CD4-positive, CD25-positive, alpha-beta regulatory T cell (primary cell): Measurements from ENCODE around the gene SLC28A1. TPM values are rescaled to one million over a fixed set of nuclear protein-coding genes. Genes with fewer than 3 reads are reported as not detected.

Experiments used
- ATAC-seq, 2 donors: fragments of 150-1000 bp; cut with Tn5 transposase; one replicate each; pipeline ENCODE4 v1.10.0; 2021; ENCODE audit warnings: low read depth in 2 of 2, moderate number of reproducible peaks in 2 of 2, moderate library complexity in 1 of 2
- DNase-seq, 3 donors: peaks; one replicate each; pipeline versions ENCODE4 v3.0.0 to v3.0.0-alpha.2; 2012 to 2022; ENCODE audit warnings: mixed read lengths in 1 of 3
- H3K27ac ChIP-seq: one replicate; pipeline ENCODE4 v1.7.0; 2013; ENCODE audit warnings: mild to moderate bottlenecking, low read length; ENCODE audit not compliant: insufficient read depth, poor library complexity, severe bottlenecking
- H3K27me3 ChIP-seq: one replicate; pipeline ENCODE4 v1.7.0; 2013; ENCODE audit warnings: low read length; ENCODE audit not compliant: control insufficient read depth, insufficient read depth
- H3K36me3 ChIP-seq: one replicate; pipeline ENCODE4 v1.7.0; 2013; ENCODE audit warnings: mild to moderate bottlenecking, low read length, moderate library complexity; ENCODE audit not compliant: control insufficient read depth, insufficient read depth
- H3K4me1 ChIP-seq: 2 replicates; pipeline ENCODE4 v1.7.0; 2013; ENCODE audit warnings: mild to moderate bottlenecking, low read length; ENCODE audit not compliant: insufficient read depth, control insufficient read depth, poor library complexity, severe bottlenecking
- H3K4me3 ChIP-seq: one replicate; pipeline ENCODE4 v1.7.0; 2013; ENCODE audit warnings: low read depth, mild to moderate bottlenecking, low read length, moderate library complexity
- H3K9me3 ChIP-seq, 2 experiments: 1 replicate in 1 of 2; 2 replicates in 1 of 2; pipeline ENCODE4 v1.7.0; 2013; ENCODE audit warnings: low read length in 2 of 2, mild to moderate bottlenecking in 1 of 2, moderate library complexity in 1 of 2; ENCODE audit not compliant: control insufficient read depth in 2 of 2
- H3K27ac Mint-ChIP-seq, 3 donors: one replicate each; pipeline ENCODE4 v1.8.0; 2020 to 2022; ENCODE audit warnings: mild to moderate bottlenecking in 3 of 3, mixed read lengths in 3 of 3, moderate library complexity in 2 of 3
- H3K27me3 Mint-ChIP-seq: one replicate; pipeline ENCODE4 v1.8.0; 2022; ENCODE audit warnings: mild to moderate bottlenecking, mixed read lengths
- H3K36me3 Mint-ChIP-seq: one replicate; pipeline ENCODE4 v1.8.0; 2020; ENCODE audit warnings: mixed read lengths
- H3K4me1 Mint-ChIP-seq, 4 donors: one replicate each; pipeline ENCODE4 v1.8.0; 2020 to 2022; ENCODE audit warnings: mixed read lengths in 4 of 4, mild to moderate bottlenecking in 1 of 4
- H3K4me3 Mint-ChIP-seq, 4 donors: one replicate each; pipeline ENCODE4 v1.8.0; 2020 to 2022; ENCODE audit warnings: mild to moderate bottlenecking in 4 of 4, mixed read lengths in 4 of 4, moderate library complexity in 3 of 4
- H3K9me3 Mint-ChIP-seq, 7 donors: one replicate each; pipeline ENCODE4 v1.8.0; 2020 to 2022; ENCODE audit warnings: mixed read lengths in 7 of 7, mild to moderate bottlenecking in 3 of 7, moderate library complexity in 2 of 7
- polyA plus RNA-seq, 4 donors: library from polyadenylated mRNA; unstranded; fragments of 300-500 nt; fragmentation: Illumina TruSeq; gene quantifications; one replicate each; pipeline ENCODE4 v1.2.3, GENCODE V29; 2021
- total RNA-seq: library from RNA; stranded (reverse); gene quantifications from one replicate; pipeline ENCODE4 v1.2.3, GENCODE V29; 2022

Gene SLC28A1
- total and polyA plus RNA-seq, 5 donors from 2014 or later, result not detected

DNA sequence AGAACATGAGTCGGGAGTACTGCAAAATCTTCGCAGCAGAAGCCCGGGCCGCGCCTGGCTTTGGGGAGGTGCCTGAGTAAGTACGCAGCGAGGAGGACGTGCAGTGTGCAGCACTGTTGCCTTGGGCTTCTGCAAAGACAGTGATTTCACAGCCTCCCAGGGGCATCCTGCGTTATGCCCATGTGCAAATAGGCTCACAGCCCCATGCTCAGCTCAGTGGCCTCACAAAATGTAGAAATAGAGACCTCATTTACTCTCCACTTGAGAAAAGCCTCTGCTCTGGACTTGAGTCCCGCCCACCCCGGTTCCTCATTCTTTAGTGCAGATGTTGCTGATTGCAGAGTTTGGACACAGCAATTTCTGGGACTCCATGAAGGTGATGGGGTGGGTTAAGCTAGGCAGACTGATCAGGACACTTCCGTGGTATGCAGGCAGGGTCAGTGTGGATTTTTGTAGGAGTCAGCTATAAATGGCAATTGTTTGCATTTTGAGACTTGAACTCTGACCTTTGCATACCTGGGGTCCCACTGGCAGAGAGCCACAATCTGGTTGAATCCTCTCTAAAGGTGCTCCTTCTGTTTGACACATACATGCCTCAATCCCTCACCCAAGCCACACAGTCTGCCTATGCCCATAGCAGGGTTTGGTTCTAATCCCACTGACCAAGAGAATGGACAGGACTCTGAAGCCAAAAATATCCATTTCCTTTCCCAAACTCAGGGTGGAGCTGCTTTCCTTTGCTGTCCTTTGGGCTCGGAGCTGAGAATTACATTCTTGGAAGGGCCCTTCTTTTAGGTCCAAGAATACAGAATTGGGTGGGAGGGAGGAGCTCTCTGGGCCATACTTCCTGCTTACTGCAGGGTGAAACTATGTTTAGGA is 20.7 kb upstream of the SLC28A1 start:
- Histone ChIP-seq H3K36me3 (no peaks in the 10 kb centered on the region), H3K27ac (no peak overlapping the region), H3K4me3 (no peak overlapping the region), H3K9me3 (no peaks in the 10 kb centered on the region), H3K27me3 (no peaks in the 10 kb centered on the region), H3K4me1 (no peaks in the 10 kb centered on the region)
- Mint-ChIP-seq H3K27ac (no peak overlapping the region), H3K36me3 (no peaks in the 10 kb centered on the region), H3K27me3 (no peaks in the 10 kb centered on the region), H3K9me3 (no peaks in the 10 kb centered on the region), H3K4me1 (no peaks in the 10 kb centered on the region), H3K4me3 (no peak overlapping the region)
- ATAC-seq, result no peak
- no peak for DNase-seq

DNA sequence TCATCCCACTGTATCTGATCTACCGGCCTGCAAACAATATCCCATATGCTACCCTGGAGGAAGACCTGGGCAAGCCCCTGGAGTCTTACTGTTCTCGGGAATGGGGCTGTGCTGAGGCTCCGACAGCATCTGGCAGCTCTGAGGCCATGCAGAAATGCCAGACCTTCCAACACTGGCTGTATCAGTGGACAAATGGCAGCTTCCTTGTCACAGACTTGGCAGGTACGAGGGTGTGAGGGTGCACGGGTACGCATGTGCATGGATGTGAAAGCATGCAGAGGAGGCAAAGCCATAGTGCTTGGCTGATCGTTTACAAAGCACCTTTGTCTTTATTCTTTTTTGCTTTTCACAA is 20.0 kb upstream of the SLC28A1 start:
- no peaks in the 10 kb centered on the region for H3K36me3 Mint-ChIP-seq

DNA sequence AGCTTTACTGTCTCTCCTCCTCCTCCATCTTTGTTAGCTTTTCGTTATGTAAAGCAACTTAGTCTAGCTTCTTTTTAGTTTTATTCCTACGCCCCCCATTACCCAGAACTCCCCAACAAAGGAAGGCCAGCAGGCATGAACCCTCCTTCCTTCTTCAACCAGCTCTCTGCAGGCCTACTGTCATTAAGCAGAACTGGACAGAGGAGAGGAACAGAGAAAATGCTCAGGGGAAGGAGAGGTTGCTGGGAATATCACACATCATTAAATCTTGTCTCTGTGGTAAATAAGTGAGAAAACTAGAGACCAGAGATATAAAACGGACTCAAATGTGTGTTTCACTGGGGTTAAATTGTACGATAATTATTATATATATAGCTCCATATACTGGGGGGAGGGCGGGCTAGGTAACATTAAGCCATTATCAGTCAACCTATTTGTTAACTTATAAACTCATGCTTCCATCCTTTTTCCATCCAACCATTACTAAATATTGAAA is 19.3 kb upstream of the SLC28A1 start:
- no peak overlapping the region for H3K4me3 ChIP-seq
- ATAC-seq (no peak), DNase-seq (no peak)
- H3K9me3 ChIP-seq, result no peaks in the 10 kb centered on the region
- peak overlapping the region in 1 of 3 donors; percentile 83 for H3K27ac Mint-ChIP-seq
- H3K9me3 Mint-ChIP-seq, result no peaks in the 10 kb centered on the region
- H3K36me3 ChIP-seq, result no peaks in the 10 kb centered on the region
- no peaks in the 10 kb centered on the region for H3K4me1 Mint-ChIP-seq
- H3K4me3 Mint-ChIP-seq, result no peak overlapping the region
- H3K27me3 ChIP-seq, result no peaks in the 10 kb centered on the region
- H3K27me3 Mint-ChIP-seq, result peaks cover 3% of the 10 kb centered on the region
- H3K36me3 Mint-ChIP-seq, result no peaks in the 10 kb centered on the region
- H3K4me1 ChIP-seq, result no peaks in the 10 kb centered on the region
- H3K27ac ChIP-seq, result no peak overlapping the region

More for the DNA sequence above, 20.0 kb upstream of the SLC28A1 start:
- H3K36me3 ChIP-seq, result no peaks in the 10 kb centered on the region
- no peak for ATAC-seq
- no peaks in the 10 kb centered on the region for H3K9me3 Mint-ChIP-seq
- H3K4me1 Mint-ChIP-seq, result no peaks in the 10 kb centered on the region
- no peaks in the 10 kb centered on the region for H3K27me3 Mint-ChIP-seq
- H3K27ac ChIP-seq, result no peak overlapping the region
- H3K27ac Mint-ChIP-seq, result no peak overlapping the region
- no peak for DNase-seq
- no peak overlapping the region for H3K4me3 ChIP-seq
- H3K4me3 Mint-ChIP-seq, result no peak overlapping the region
- H3K9me3 ChIP-seq, result no peaks in the 10 kb centered on the region
- no peaks in the 10 kb centered on the region for H3K27me3 ChIP-seq
- H3K4me1 ChIP-seq, result no peaks in the 10 kb centered on the region

DNA sequence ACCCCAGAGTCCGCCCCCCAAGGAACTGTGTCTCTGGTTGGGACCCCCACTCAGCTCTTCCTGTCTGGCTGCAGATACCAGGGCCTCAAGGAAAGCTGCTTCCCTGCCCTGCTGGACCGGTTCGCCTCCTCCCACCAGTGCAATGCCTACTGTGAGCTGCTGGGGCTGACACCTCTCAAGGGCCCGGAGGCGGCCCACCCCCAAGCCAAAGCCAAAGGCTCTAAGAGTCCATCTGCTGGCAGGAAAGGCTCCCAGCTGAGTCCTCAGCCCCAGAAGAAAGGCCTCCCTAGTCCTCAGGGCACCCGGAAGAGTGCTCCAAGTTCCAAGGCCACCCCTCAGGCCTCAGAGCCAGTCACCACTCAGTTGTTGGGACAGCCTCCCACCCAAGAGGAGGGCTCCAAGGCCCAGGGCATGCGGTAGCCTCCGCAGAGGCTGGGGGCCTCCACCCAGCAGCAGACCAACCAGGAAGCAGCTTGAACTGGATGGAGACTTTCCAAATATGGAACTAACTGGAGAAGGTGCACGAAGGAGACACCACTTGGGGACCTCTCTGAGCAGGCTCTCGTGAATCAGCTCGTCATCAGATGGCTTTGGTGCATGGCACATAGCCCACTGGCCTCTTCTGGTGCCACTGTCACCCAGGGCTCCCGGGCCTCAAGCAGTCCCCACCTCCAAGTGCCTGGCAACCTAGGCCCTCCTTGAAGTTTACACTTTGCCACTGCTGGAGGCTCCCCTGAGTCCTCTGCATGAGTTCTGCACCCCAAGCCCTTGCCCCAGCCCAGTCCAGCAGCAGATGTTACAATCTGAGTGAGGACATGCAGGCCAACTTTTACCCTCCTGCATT is 16.2 kb upstream of the SLC28A1 start:
- Histone ChIP-seq H3K4me1 (no peaks in the 10 kb centered on the region), H3K4me3 (no peak overlapping the region), H3K27ac (no peak overlapping the region), H3K27me3 (no peaks in the 10 kb centered on the region), H3K9me3 (no peaks in the 10 kb centered on the region), H3K36me3 (no peaks in the 10 kb centered on the region)
- Mint-ChIP-seq H3K4me3 (no peak overlapping the region), H3K9me3 (no peaks in the 10 kb centered on the region), H3K27ac (peak overlapping the region in 1 of 3 donors; percentile 26), H3K27me3 (peaks cover 10% of the 10 kb centered on the region), H3K36me3 (no peaks in the 10 kb centered on the region), H3K4me1 (no peaks in the 10 kb centered on the region)
- no peak for DNase-seq
- no peak for ATAC-seq

DNA sequence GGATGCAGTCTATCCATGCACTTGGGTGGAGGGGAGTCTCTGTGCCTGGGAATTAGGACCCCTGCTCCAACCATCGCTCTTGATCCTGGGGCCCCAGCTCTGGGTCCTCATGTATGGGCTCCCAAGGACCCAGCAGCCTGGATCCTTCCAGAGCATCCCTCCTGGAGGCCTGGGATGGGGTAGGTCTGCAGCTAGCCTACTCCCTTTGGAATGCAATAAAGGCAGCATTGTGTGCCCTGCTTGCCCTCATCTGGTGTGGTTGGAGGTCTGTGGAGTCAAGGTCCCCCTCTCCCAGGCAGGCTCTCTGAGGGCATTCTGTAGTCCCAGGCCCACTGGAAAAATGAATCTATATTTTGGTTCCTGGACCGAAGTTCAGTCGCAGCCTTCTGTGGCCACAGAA is 15.0 kb upstream of the SLC28A1 start:
- ATAC-seq (no peak), DNase-seq (no peak)
- H3K27ac Mint-ChIP-seq, result no peak overlapping the region
- no peaks in the 10 kb centered on the region for H3K27me3 ChIP-seq
- H3K4me3 ChIP-seq, result no peak overlapping the region
- H3K9me3 Mint-ChIP-seq, result no peaks in the 10 kb centered on the region
- no peak overlapping the region for H3K4me3 Mint-ChIP-seq
- no peaks in the 10 kb centered on the region for H3K4me1 Mint-ChIP-seq
- H3K36me3 Mint-ChIP-seq, result no peaks in the 10 kb centered on the region
- no peaks in the 10 kb centered on the region for H3K9me3 ChIP-seq
- no peaks in the 10 kb centered on the region for H3K4me1 ChIP-seq
- H3K36me3 ChIP-seq, result no peaks in the 10 kb centered on the region
- peaks cover 17% of the 10 kb centered on the region for H3K27me3 Mint-ChIP-seq
- no peak overlapping the region for H3K27ac ChIP-seq

DNA sequence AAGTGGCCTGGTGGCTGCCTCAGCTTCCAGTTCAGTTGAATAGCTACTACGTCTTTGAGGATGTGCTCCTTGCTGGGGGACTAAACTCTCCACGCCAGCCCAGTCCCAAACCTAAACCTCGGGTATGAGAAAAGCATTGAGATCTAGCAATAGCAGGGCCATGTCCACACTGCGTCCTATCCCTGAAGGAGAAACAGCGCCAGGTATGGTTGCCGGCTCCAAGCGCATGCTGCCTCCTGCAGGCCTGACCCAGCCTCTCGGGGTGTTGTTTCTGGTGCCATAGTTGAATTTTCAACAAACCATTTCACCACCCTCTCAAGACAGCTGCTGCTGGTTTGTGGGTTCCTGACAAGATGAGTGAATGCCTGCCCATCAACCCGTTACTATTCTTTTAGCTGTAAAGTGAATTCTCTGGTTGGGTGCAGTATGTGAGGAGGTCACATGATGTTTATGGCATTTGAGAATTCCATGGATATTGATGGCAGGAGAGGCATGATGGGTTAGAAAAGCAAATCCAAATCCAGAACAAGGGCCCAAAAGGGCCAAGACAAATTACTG is 13.0 kb upstream of the SLC28A1 start:
- Mint-ChIP-seq H3K4me3 (no peak overlapping the region), H3K4me1 (no peaks in the 10 kb centered on the region)
- no peak for DNase-seq

DNA sequence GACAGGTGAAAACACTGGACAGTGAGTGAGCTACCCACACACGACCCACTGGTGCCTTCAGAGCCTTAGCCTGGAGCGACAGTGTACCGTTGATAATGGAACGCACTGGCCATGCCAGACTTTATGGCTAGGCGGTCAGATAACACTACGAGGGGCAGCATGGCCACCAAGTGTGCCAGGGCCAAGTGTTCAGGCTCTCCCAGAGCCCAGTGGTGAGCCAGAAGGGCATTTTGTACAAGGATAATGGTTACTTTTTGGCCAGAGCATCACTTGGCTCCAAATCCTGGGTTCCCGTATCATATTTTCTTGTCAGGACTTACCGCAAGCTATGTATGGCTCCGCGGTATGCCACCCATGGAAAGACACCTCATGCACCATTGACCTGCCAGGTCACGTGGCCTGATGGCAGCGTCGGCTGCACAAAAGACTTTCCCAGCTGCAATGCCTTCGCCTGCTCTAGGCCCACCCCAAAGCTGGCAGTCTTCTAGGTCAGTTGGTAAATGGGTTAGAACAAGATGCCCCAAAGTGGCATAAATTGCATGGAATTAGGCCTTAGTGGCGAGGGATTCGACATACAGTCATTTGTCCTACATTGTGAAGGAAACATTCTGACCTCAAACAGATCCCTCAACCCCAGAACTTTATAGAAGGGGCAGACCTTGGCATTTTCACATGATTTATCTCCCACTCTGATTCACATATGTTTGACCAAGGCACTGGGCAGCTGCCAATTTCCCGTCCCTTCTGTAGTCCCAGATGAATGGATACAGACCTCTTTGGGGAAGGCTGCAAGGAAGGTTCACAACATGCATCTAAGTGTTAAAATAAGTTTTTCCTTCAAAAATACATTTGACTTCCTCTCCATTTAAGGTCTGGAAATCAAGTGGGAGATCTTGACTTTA is 12.2 kb upstream of the SLC28A1 start:
- Mint-ChIP-seq H3K9me3 (no peaks in the 10 kb centered on the region), H3K27ac (no peak overlapping the region), H3K4me3 (no peak overlapping the region), H3K27me3 (peaks cover 19% of the 10 kb centered on the region), H3K36me3 (no peaks in the 10 kb centered on the region), H3K4me1 (no peaks in the 10 kb centered on the region)
- H3K36me3 ChIP-seq, result no peaks in the 10 kb centered on the region
- no peak overlapping the region for H3K27ac ChIP-seq
- no peaks in the 10 kb centered on the region for H3K27me3 ChIP-seq
- H3K9me3 ChIP-seq, result no peaks in the 10 kb centered on the region
- no peaks in the 10 kb centered on the region for H3K4me1 ChIP-seq
- DNase-seq (no peak), ATAC-seq (no peak)
- H3K4me3 ChIP-seq, result no peak overlapping the region

More for the DNA sequence above, 13.0 kb upstream of the SLC28A1 start:
- H3K36me3 ChIP-seq, result no peaks in the 10 kb centered on the region
- H3K27me3 ChIP-seq, result no peaks in the 10 kb centered on the region
- peaks cover 17% of the 10 kb centered on the region for H3K27me3 Mint-ChIP-seq
- H3K4me3 ChIP-seq, result no peak overlapping the region
- H3K27ac ChIP-seq, result no peak overlapping the region
- H3K36me3 Mint-ChIP-seq, result no peaks in the 10 kb centered on the region
- H3K9me3 ChIP-seq, result no peaks in the 10 kb centered on the region
- ATAC-seq, result no peak
- H3K4me1 ChIP-seq, result no peaks in the 10 kb centered on the region
- H3K9me3 Mint-ChIP-seq, result no peaks in the 10 kb centered on the region
- no peak overlapping the region for H3K27ac Mint-ChIP-seq
